DMS53 treated with DMSO at 0.1 percent for 48 hours (cell line): ENCODE results near the gene MYO1A.

Experiments
- DNase-seq: peaks from one replicate; lab custom pipeline; 2025; ENCODE audit not compliant: unreplicated experiment; lab: John Stamatoyannopoulos, UW

Gene MYO1A

GRCh38 chr12:57049890-57050289, at the start of gene MYO1A:
Gene MYO1A (minus strand): TSS chr12:57050129. CDS start chr12:57048323, 1,806 bp downstream.
- no peak for DNase-seq

- DNase-seq = no peak
Measured at GRCh38 chr12:57099047-57099714, 49.3 kb upstream of the MYO1A start.

- DNase-seq = no peak
Measured at GRCh38 chr12:57098546-57098945, 48.6 kb upstream of the MYO1A start.

DNA sequence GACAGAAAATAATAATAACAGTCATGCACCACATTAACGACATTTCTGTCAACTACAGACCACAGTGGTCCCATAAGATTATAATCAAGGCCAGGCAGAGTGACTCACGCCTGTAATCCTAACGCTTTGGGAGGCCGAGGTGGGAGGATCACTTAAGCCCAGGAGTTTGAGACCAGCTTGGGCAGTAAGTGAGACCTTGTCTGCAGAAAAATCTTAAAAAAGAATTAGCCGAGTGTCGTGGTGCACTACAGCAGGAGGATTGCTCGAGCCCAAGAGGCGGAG, 47.6 kb upstream of the MYO1A start:
- DNase-seq = no peak

- no peak for DNase-seq
Measured at GRCh38 chr12:57096748-57097553, 47.0 kb upstream of the MYO1A start.

DNA sequence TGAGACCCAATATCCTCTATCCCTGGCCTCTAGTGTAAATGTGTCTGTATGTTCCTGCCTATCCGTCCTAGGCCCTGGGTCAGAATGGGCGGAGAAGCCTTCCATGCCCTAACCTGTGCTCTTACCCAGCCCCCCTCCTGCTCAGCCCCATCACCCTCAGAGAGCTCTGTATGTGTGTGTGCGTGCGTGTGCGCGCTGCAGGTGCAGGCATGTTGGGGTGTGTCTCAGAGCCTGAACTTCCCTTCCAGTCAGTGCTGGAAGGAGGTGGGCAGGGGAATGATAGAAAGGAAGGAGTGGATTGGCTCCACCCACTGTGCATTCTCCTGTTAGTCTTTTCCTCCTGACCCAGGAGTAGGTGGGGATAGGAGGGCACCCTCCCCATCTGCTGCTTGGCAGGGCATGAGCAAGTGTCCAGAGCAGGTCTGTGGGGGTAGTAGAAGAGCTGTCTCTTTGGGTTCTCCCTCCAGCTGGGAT, 46.2 kb upstream of the MYO1A start:
- no peak for DNase-seq

DNA sequence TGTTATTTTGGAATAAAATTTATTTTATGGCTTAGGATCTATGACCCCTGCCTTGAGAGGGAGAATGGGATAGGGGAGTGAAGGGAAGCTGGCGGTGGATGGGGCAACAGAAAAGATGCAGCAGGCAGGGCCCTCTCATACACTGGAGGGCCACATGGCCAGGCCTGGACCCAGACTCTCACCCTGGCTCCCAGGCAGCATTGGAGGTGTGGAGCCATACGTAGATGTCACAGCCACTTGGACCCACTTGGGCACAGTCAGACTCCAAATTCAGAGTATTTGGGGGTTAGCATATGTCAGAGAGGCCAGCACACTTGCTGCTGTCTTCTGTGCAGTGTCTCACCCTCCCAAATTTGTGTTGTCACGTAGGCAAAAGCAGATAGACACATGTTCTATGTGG, 45.5 kb upstream of the MYO1A start:
- no peak for DNase-seq

- DNase-seq = no peak
Measured at GRCh38 chr12:57094208-57095160, 44.6 kb upstream of the MYO1A start.

GRCh38 chr12:57093415-57094207, 43.7 kb upstream of the MYO1A start:
- no peak for DNase-seq

DNA sequence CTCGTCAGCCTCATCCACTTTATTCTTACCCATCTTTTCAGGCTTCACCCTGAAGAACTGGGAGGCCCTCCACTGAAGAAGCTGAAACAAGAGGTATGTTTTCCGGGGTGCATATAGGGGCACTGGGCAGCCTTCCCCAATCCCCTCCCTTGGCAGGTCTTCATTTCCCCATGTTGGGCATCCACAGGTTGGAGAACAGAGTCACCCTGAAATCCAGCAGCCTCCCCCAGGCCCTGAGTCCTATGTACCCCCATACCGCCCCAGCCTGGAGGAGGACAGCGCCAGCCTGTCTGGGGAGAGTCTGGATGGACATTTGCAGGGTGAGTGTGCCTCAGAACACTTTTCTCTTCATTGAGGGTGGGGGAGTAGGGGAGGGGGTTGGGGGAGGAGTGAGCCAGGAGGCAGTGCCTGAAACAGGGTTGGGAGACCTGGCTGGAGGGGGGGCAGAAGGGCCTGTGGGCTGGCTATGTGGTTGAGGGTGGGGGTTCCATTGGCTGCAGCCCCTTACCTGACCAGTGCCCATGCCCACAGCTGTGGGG, 43.0 kb upstream of the MYO1A start:
- no peak for DNase-seq

GRCh38 chr12:57092529-57092862, 42.6 kb upstream of the MYO1A start:
- DNase-seq = no peak

DNA sequence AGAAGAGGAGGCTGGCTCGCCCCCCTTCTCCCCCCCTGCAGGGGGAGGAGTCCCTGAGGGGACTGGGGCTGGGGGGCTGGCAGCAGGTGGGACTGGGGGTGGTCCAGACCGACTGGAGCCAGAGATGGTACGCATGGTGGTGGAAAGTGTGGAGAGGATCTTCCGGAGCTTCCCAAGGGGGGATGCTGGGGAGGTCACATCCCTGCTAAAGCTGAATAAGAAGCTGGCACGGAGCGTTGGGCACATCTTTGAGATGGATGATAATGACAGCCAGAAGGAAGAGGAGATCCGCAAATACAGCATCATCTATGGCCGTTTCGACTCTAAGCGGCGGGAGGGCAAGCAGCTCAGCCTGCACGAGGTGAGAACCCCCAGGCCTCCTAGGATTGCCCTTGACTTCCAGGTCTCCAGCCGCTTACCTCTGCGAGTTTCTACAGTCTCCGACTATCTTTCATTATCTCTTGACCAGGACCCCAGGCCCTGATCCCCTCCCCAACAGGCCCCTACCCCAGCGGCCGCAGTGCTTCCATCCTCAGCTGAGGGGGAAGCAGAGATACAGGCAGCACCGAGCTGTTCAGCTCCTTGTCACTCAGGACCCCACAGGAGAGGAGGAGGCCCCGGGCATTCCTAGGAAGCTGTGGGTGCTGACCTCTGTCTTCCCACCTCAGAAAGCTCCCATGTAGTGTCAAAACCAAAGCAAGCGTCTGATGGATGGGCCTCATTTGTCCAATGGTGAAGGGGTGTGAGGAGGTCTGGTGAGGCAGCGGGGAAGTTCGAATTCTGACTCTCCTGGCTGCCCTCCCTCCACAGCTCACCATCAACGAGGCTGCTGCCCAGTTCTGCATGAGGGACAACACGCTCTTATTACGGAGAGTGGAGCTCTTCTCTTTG, 42.0 kb upstream of the MYO1A start:
- DNase-seq = no peak

DNA sequence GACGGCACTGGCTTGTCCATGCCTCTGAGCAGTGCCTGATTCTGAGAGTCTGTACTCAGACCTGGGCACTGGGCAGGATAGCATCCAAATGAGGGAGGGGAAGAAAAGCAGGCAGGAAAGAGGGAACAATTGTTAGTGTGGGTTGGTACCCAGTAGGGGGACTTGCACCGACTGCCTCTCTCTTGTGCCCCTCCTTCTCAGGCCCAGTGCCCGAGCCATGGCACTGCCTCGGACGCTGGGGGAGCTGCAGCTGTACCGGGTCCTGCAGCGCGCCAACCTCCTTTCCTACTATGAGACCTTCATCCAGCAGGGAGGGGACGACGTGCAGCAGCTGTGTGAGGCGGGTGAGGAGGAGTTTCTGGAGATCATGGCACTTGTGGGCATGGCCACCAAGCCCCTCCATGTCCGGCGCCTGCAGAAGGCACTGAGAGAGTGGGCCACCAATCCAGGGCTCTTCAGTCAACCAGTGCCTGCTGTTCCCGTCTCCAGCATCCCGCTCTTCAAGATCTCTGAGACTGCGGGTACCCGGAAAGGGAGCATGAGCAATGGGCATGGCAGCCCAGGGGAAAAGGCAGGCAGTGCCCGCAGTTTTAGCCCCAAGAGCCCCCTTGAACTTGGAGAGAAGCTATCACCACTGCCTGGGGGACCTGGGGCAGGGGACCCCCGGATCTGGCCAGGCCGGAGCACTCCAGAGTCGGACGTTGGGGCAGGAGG, 41.2 kb upstream of the MYO1A start:
- no peak for DNase-seq

DNA sequence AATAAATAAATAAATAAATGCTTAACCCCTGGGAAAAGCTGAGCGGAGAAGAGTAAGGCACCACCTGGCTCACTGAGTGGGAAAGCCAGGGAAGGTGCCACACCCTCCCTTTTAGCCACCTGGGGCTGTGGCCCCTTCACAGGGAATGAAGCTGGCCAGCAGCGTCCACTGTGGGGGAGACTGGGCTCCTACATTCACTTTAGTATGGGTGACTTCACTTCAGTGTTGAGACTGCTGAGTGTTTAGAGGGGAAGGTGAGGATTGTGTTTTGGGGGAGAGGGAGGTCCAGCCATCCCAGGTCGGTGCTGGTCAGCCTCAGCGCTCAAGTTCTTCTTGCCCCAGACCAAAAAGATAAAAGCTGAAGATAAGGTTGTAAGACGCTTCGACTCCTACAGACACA, 40.6 kb upstream of the MYO1A start:
- no peak for DNase-seq

DNA sequence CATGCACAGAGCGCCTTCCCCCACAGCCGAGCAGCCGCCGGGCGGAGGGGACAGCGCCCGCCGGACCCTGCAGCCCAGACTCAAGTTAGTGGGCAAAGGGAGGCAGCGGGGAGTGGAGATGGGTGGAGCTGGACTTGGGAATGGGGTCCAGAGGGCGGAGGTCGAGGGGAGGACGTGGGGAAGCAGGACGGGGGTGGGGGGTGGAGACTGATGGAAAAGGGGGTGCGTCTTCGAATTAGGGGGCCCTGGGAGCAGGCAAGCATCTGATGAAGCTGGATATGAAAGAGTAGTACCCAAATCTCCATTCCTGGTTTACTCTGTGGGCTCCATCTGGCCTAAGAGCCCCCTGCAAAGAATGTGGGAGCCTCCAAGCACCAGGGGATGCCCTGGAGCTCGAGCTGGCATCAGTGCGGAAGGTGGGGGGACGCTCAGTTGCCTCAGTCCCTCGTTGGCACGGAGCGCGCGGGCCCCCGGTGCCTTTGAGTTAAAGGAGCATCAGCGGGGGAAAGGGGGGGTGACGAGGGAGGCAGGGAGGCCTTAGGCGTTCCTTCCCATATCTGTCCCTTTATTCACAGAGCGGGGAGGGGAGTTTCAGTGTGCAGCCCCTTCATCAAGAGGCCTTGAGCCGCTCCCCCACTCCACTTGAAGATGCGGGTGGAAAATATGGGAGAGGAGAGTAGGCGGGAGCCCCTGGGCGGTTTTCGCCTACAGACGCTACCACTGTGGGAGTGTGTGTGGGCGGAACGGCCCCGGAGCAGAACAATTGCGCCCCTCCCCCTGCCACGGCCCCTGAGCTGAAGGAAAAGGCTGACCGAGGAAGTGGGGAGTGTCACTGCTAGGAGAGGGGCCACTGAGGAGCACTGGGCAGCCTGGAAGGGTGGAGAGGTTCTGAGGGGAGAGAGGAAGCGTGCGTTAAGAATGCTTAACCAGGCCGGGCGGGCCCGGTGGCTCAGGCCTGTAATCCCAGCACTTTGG, 39.6 kb upstream of the MYO1A start:
- no peak for DNase-seq

DNA sequence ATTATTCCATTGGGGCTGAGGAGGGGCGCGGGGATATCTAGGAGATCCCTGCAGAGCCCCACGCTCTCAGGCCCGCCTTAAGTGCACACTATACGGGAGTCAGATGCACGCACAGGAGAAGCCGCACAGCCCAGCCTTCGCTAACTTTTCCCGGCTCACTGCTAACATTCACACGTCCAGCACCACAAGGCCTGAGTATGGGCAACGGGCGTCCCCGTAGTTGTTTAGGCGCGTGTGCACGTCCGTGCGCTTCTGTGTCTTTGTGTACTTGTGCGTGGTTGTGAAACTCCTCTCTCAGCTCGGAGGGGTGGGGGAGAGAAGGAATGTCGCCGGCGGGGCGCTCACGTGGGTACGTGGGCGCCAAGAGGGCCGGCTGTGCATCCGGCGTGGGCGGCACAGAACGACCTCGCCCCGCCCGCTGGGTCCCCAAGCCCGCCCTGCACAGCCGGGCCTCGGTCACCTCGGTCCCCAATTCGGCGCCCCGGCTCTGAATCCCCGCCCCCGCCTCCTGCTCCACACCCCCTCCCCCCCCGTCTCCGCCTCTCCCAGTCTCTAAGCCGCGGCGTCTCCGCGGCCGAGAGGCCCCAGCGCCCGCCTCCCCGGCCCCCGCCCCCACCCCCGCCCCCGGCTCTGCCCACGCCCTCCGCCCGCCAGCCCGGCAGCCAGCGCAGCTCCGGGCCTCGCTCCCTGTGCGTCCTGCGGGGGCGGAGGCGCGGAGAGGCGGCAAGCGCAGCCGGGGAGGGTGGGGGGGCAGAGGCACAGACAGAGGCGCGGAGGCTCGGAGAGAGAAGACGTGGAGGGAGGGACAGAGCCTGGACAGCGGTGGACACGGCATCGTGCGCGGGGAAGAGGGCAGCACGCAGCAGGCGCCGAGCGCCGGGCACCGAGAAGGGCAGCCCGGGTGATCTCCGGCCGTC, 38.7 kb upstream of the MYO1A start, which contains the start of gene NAB2:
Gene NAB2 (plus strand): TSS at position 761 of the 917 bp plus-strand sequence. CDS start 158 bp downstream, outside the sequence.
- peak; percentile 91 for DNase-seq
